LNCAP (cell line): ENCODE measurements around the gene TEX44.

ENCODE experiments used
- TF ChIP-seq, protein P1 (sequence below): fragments of 450-650 bp; IDR thresholded peaks from 2 replicates; pipeline ENCODE4 v1.5.1; 2017; ENCODE audit warnings: mild to moderate bottlenecking

The TEX44 gene

DNA sequence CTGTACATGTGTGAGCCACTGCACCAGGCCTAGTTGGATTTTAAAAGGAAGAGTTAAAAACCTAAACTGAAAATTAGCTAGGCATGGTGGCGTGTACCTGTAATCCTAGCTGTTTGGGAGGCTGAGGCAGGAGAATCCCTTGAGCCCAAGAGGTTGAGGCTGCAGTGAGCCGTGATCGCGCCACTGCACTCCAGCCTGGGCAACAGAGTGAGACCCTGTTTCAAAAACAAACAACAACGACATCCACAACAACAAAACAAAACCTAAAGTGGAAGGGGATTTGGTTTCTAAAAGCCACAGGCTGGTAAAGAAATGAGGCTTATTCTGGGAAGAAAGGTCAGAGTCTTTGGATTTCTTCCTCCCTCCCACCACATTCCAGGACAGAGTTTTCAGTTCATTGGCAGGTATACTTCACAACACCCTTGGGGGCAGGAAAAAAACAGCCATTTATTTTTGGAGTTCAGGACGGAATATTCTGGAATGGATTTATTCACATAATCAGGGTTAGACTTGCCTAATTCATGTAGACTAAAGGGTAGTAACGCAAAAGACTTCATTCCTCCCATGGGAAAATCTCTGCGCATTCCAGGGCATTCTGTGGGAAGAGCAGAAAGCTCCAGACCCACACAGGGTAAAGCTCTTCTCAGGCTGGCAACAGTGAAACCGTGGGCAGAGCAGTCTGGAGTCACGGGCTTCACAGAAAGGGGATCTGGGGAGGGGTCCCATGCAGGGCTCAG, 34.9 kb downstream of the TEX44 start:
- TF ChIP-seq, protein P1, sequence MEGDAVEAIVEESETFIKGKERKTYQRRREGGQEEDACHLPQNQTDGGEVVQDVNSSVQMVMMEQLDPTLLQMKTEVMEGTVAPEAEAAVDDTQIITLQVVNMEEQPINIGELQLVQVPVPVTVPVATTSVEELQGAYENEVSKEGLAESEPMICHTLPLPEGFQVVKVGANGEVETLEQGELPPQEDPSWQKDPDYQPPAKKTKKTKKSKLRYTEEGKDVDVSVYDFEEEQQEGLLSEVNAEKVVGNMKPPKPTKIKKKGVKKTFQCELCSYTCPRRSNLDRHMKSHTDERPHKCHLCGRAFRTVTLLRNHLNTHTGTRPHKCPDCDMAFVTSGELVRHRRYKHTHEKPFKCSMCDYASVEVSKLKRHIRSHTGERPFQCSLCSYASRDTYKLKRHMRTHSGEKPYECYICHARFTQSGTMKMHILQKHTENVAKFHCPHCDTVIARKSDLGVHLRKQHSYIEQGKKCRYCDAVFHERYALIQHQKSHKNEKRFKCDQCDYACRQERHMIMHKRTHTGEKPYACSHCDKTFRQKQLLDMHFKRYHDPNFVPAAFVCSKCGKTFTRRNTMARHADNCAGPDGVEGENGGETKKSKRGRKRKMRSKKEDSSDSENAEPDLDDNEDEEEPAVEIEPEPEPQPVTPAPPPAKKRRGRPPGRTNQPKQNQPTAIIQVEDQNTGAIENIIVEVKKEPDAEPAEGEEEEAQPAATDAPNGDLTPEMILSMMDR = no peak

DNA sequence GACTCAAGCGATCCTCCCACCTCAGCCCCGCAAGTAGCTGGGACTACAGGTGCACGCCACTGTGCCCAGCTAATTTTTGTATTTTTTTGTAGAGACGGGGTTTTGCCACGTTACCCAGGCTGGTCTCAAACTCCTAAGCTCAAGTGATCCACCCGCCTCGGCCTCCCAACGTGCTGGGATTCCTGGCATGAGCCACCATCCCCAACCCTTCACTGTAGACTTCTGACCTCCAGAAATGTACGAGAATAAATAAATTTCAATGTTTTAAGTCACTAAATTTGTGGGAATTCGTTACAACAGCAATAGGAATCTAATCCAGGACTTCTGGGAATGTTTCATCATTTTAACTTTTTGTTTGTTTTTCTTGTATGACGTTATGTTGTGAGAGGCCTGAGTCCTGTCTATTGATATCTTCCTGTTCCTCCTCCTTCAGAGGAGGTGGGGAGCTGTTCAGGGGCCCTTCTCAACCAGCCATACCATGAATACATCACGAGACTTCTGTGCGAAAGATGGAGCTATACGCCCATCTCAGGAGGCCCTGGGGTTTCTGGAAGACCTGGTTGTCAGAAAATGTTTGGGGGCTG, 40.0 kb downstream of the TEX44 start:
- TF ChIP-seq, protein P1 = no peak

DNA sequence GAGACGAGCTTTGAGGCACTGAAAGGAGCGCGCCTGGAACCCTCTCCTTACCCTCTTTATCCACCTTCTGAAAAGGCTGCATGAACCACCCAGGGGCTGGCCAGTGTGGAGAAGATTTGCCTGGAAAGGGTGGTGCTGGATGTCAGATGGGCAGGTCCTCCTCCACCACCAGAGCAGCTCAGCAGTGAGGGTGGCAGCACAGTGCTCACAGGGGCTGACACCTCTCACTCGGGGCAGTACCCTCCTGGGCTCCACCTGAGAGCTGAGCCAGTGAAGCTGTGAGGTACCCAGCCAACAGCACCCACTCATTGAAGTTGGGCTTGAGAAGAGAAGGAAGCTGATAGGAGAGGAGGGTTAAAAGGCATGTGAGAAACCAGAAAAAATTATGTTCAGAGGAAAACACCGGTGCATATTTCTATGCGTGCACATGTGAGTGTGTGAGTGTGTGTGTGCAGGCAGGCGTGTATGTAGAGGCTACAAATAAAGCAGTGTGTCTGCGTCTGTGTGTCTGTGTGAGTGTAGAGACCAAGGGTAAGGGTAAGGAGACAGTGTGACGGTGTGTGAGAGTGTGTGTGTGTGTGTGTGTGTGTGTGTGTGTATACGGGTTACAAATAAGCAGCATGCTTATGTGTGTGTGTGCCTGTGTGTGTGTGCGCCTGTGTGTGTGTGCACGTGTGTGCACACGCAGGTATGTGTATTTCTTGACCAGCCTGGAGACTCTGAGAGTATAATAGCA, 40.7 kb downstream of the TEX44 start:
- TF ChIP-seq, protein P1 = no peak

DNA sequence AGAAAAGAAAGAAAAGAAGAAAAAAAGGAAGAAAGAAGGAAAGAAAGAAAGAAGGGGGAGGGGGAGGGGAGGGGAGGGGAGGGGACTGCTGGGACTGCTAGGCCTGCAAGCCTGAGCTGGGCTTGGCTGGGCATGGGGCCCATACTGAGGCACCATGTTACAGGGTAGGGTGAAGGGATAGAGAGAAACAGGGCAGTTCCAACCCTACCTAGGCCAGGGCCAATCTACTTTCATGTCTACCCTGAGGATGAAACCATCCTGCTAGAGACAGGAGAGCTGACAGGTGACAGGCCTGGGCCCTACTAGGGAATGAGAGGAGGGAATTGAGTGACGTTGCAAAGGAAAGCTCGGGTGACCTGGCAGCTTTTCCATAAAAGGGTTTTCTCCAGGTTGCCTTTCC, 41.7 kb downstream of the TEX44 start:
- TF ChIP-seq, protein P1 = no peak

DNA sequence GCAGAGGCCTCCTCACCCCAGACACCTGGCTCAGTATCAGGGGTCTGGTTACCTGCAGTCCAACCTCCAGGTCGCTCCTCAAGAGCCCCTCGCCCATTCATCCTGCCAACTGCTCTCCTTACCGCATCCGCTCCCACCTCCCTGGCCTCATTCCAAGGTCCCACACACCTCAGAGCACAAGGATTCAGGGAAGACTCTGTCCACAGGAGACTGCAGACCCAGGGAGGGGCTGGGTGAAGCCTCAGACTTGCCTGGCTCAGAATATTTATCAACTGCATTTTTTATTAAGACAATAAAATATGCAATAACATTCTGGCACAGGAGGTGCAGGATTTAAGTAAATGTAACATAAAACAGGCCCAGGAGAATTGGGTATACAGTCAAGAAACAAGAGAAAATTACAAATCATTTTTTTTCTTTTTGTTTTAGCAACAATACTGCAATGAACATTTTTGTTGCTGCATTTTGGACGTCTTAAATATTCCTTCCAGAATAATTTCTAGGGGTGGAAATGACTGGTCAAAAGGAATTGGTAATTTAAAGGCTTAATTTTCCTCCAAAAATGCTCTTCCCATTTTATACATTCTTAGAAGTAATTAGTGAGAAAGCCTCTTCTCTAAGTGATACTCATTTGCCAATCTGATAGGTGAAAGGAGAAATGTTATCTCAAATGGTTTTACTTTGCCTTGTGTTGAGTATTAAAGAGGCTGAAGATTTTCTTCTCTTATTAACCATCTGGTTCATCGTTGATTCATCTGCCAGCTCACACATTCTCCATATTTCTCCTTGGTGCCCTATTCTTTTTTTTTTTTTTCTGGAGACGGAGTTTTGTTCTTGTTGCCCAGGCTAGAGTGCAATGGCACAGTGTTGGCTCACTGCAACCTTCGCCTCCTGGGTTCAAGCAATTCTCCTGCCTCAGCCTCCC, 42.5 kb downstream of the TEX44 start:
- TF ChIP-seq, protein P1 = no peak

DNA sequence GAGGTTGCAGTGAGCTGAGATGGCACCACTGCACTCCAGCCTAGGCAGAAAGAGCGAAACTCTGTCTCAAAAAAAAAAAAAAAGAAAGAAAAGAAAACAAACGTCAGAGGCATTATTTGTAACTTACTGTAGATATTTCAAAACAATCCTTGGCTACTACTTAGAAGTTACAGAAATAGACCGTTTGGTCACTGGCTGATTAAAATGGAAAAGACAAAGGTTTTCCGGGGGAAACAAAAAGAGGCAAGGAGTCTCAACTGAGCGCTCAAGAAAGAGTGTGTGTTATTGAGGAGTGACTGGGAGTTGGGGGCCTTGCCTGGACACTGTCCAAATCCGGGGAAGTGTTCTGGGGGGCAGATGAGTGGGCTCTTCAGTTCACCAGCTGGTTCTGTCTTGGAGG, 47.6 kb downstream of the TEX44 start:
- TF ChIP-seq, protein P1 = no peak

DNA sequence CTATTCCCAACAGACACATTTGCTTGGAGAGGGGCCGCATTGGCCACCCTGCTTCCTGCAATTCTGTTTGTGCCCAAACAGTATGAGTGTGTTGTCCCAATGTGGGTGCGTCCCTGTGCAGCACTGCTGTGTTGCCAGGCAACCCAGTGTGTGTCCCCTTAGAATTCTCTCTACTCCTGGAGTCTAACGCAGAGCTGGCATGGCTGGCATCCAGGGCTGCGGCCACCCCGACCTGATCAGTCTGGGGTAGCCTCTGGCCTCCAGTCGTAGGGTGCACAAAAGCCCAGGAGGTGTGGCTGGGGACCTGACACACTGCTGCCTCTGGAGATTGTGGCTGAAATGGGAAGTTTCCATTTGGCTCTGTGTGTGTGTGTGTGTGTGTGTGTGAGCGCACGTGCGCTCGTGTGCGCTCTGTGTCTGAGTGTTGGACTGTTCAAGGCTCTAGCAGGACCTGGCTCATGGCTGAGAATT, 48.0 kb downstream of the TEX44 start:
- TF ChIP-seq, protein P1 = no peak
